HCT116 (cell line): ENCODE measurements around the gene GNG7. TPM values are rescaled to one million over a fixed set of nuclear protein-coding genes. Genes with fewer than 3 reads are reported as not detected.
A peak's percentile ranks its signal among the peaks of the same experiment; 100 is the strongest.

Experiments
- ATAC-seq: fragments of 200-7000 bp; cut with Tn5 transposase; 2 replicates; pipeline ENCODE4 v1.9.1; 2020; ENCODE audit warnings: mild to moderate bottlenecking, moderate library complexity
- BruUV-seq: library from RNA; stranded (reverse); fragments of 400-500 nt; replicated peaks from 2 replicates; lab custom pipeline; 2021; lab: Mats Ljungman, UMichigan
- CTCF ChIA-PET: fragments of 300-600 bp; sonication (Branson Sonifier 250); formaldehyde crosslinking; loops from one replicate; lab custom pipeline; 2021; ENCODE audit warnings: antibody characterized with exemption; lab: Charles Lee
- POLR2A ChIA-PET: fragments of 300-600, 350-600 bp; sonication (Branson Sonifier 250); formaldehyde crosslinking; loops from one replicate; lab custom pipeline; 2021; ENCODE audit warnings: antibody characterized with exemption; lab: Charles Lee
- RAD21 ChIA-PET, 2 experiments: fragments of 300-600 bp; sonication (Branson Sonifier 250); formaldehyde crosslinking; loops; one replicate each; lab custom pipeline; 2023; ENCODE audit warnings: low total read pairs in 2 of 2; ENCODE audit not compliant: uncharacterized antibody in 2 of 2, unreplicated experiment in 2 of 2, low non-redundant PET in 1 of 2; lab: Charles Lee
- DNase-seq: peaks from one replicate; pipeline ENCODE4 v3.0.0-alpha.2; 2010; ENCODE audit warnings: low read depth, low spot score
- H2AFZ ChIP-seq: fragments of 200-600 bp; shearing (Covaris generic), sonication (generic); 2 replicates; pipeline ENCODE4 v1.6.1; 2017; ENCODE audit warnings: low read depth, mixed run types, mixed read lengths, antibody characterized with exemption, low read length; ENCODE audit not compliant: poor library complexity, severe bottlenecking
- H3K27ac ChIP-seq: 2 replicates; pipeline ENCODE4 v1.5.1; 2012; ENCODE audit warnings: low read depth, low read length
- H3K27me3 ChIP-seq: fragments of 200-600 bp; sonication (generic); 2 replicates; pipeline ENCODE4 v1.6.1; 2016; ENCODE audit warnings: mixed run types, low read length, mixed read lengths; ENCODE audit not compliant: insufficient read depth
- H3K36me3 ChIP-seq, 2 experiments: fragments of 200-500 bp in 1 of 2; fragments of 200-600 bp in 1 of 2; sonication (Bioruptor generic) in 1 of 2; sonication (generic) in 1 of 2; 2 replicates each; pipeline versions ENCODE4 v1.5.1 to v1.6.1; 2014 to 2016; ENCODE audit warnings: low read length in 2 of 2, inconsistent platforms in 1 of 2, mixed read lengths in 1 of 2, mixed run types in 1 of 2; ENCODE audit not compliant: insufficient read depth in 2 of 2, control insufficient read depth in 1 of 2
- H3K4me1 ChIP-seq, 2 experiments: fragments of 200-600 bp in 1 of 2; sonication (generic) in 1 of 2; 2 replicates each; pipeline versions ENCODE4 v1.5.1 to v1.6.1; 2012 to 2017; ENCODE audit warnings: low read length in 2 of 2, inconsistent platforms in 1 of 2, mild to moderate bottlenecking in 1 of 2, mixed read lengths in 1 of 2, mixed run types in 1 of 2, moderate library complexity in 1 of 2; ENCODE audit not compliant: insufficient read depth in 2 of 2, control insufficient read depth in 1 of 2
- H3K4me2 ChIP-seq: fragments of 200-600 bp; sonication (generic); 2 replicates; pipeline ENCODE4 v1.6.1; 2017; ENCODE audit warnings: mixed run types, low read length, mixed read lengths
- H3K4me3 ChIP-seq, 2 experiments: fragments of 200-600 bp in 1 of 2; sonication (generic) in 1 of 2; replicated peaks in 1 of 2; 2 replicates each; pipeline ENCODE4 v1.5.1; 2011 to 2016; ENCODE audit warnings: low read length in 2 of 2, control low read depth in 1 of 2, low read depth in 1 of 2, mild to moderate bottlenecking in 1 of 2, mixed read lengths in 1 of 2, mixed run types in 1 of 2
- H3K79me2 ChIP-seq: fragments of 200-600 bp; sonication (generic); 2 replicates; pipeline ENCODE4 v1.6.1; 2017; ENCODE audit warnings: mild to moderate bottlenecking, mixed run types, low read length, moderate library complexity, mixed read lengths; ENCODE audit not compliant: insufficient read depth
- H3K9ac ChIP-seq: fragments of 200-600 bp; sonication (generic); 2 replicates; pipeline ENCODE4 v1.6.1; 2016; ENCODE audit warnings: low read length, mixed read lengths
- H3K9me2 ChIP-seq: fragments of 200-600 bp; sonication (generic), shearing (Covaris generic); 2 replicates; pipeline ENCODE4 v1.6.1; 2017; ENCODE audit warnings: mixed run types, mild to moderate bottlenecking, moderate library complexity; ENCODE audit not compliant: insufficient read depth
- H3K9me3 ChIP-seq, 2 experiments: fragments of 200-500 bp in 1 of 2; fragments of 200-600 bp in 1 of 2; sonication (Bioruptor generic) in 1 of 2; sonication (generic) in 1 of 2; 2 replicates each; pipeline ENCODE4 v1.6.1; 2014 to 2017; ENCODE audit warnings: low read length in 2 of 2, mixed read lengths in 2 of 2, inconsistent platforms in 1 of 2, low read depth in 1 of 2, mild to moderate bottlenecking in 1 of 2, mixed run types in 1 of 2, moderate library complexity in 1 of 2; ENCODE audit not compliant: control insufficient read depth in 1 of 2, insufficient read depth in 1 of 2
- H4K20me1 ChIP-seq: fragments of 200-600 bp; sonication (generic), shearing (Covaris generic); 2 replicates; pipeline ENCODE4 v1.6.1; 2017; ENCODE audit warnings: mixed run types, mild to moderate bottlenecking, moderate library complexity; ENCODE audit not compliant: insufficient read depth
- ELF1 ChIP-seq: IDR thresholded peaks from 2 replicates; pipeline ENCODE4 v1.6.1; 2012; ENCODE audit warnings: low read depth, borderline replicate concordance
- EZH2 ChIP-seq: fragments of 200-600 bp; sonication (generic); IDR thresholded peaks from 2 replicates; pipeline ENCODE4 v1.6.1; 2017; ENCODE audit warnings: antibody characterized with exemption, mixed run types
- FOSL1 ChIP-seq: IDR thresholded peaks from 2 replicates; pipeline ENCODE4 v1.6.1; 2012; ENCODE audit warnings: low read depth
- POLR2A ChIP-seq: IDR thresholded peaks from 2 replicates; pipeline ENCODE4 v1.7.0; 2011; ENCODE audit warnings: borderline replicate concordance; ENCODE audit not compliant: insufficient read depth, insufficient read length; ENCODE audit errors: extremely low read depth
- POLR2AphosphoS5 ChIP-seq: IDR thresholded peaks from 2 replicates; pipeline ENCODE4 v1.6.1; 2011; ENCODE audit warnings: mild to moderate bottlenecking, low read depth, low read length, moderate library complexity
- RAD21 ChIP-seq: IDR thresholded peaks from 2 replicates; pipeline ENCODE4 v1.6.1; 2012; ENCODE audit warnings: low read depth, mild to moderate bottlenecking
- REST ChIP-seq: IDR thresholded peaks from 2 replicates; pipeline ENCODE4 v1.6.1; 2012; ENCODE audit warnings: low read depth
- SIN3A ChIP-seq: IDR thresholded peaks from 2 replicates; pipeline ENCODE4 v1.6.1; 2012; ENCODE audit warnings: low read depth
- SP1 ChIP-seq: IDR thresholded peaks from 2 replicates; pipeline ENCODE4 v1.6.1; 2012; ENCODE audit warnings: low read depth
- TCF7L2 ChIP-seq: IDR thresholded peaks from 2 replicates; pipeline ENCODE4 v1.7.0; 2011; ENCODE audit warnings: borderline replicate concordance, inconsistent platforms; ENCODE audit not compliant: insufficient read depth, insufficient read length; ENCODE audit errors: extremely low read depth
- ZFX ChIP-seq: fragments of 450-650 bp; IDR thresholded peaks from 2 replicates; pipeline ENCODE4 v1.6.1; 2017
- ZNF274 ChIP-seq: fragments of 200-500 bp; sonication (Bioruptor generic); IDR thresholded peaks from 2 replicates; pipeline ENCODE4 v1.6.1; 2014; ENCODE audit warnings: mild to moderate bottlenecking, low read depth, low read length, inconsistent platforms
- intact Hi-C: fragments of 100-400 bp; cut with micrococcal nuclease; formaldehyde crosslinking; loops from 2 replicates; pipeline ENCODE4 v1.10.0; 2022
- total RNA-seq: library from RNA; stranded (reverse); gene quantifications from one replicate; pipeline ENCODE4 v1.2.1, GENCODE V29; 2021; ENCODE audit not compliant: unreplicated experiment
- TF ChIP-seq, protein P1 (sequence below): IDR thresholded peaks from 2 replicates; pipeline ENCODE4 v1.6.1; 2012
- TF ChIP-seq, protein P2 (sequence below), 3 experiments: fragments of 200-600 bp in 1 of 3; sonication (generic) in 1 of 3; IDR thresholded peaks in 2 of 3; conservative IDR thresholded peaks in 1 of 3; 2 replicates each; pipeline ENCODE4 v1.5.1; 2012 to 2017; ENCODE audit warnings: low read depth in 2 of 3, low read length in 2 of 3, antibody characterized with exemption in 1 of 3, borderline replicate concordance in 1 of 3, control low read depth in 1 of 3, mild to moderate bottlenecking in 1 of 3, mixed read lengths in 1 of 3, mixed run types in 1 of 3, moderate library complexity in 1 of 3; ENCODE audit not compliant: insufficient read depth in 1 of 3

GNG7 gene
- total RNA-seq, 1 experiment from 2014 or later: 11.3 TPM

DNA sequence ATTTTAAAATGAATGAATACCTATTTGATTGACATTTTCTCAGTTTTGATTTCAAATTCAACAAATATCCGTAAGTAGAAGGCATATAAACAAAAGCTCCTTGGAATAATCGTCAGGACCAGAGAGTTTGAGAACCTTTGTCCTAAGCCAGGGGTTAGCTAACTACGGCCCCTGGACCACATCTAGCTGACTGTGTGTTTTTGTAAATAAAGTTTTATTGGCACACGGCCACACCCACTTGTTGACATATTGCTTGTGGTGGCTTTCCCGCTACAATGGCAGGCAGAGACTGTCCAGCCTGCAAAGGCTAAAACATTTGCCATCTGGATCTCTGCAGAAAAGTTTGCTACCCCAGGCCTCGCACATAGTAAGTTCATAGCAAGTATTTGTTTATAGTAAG lies 83.4 kb downstream of the GNG7 start:
- no TSS peak for BruUV-seq
- no peak overlapping the region for H2AFZ ChIP-seq
- peak overlapping the region; percentile 71 for H3K4me2 ChIP-seq
- ChIA-PET POLR2A (interaction anchor here (1.3 to 3.4 kb wide), 2 partner anchors 8 to 143 kb away, joined by 4 to 22 read pairs; partner anchors contain the start of gene GADD45B), CTCF (interaction anchor here (1.3 to 2.0 kb wide), 4 partner anchors 8 to 40 kb away, joined by 3 to 8 read pairs (median 6); no protein-coding TSS in a partner anchor), RAD21 (interaction anchor here in 1 of 2 experiments (1.4 kb wide), 1 partner anchor 18 kb away, joined by 4 read pairs; no protein-coding TSS in a partner anchor)
- DNase-seq (no peak), ATAC-seq (no peak)
- H3K9me3 ChIP-seq: no peaks in the 10 kb centered on the region
- no peaks in the 10 kb centered on the region for H4K20me1 ChIP-seq
- peak overlapping the region; percentile 52 for H3K9ac ChIP-seq
- intact Hi-C loops: loop anchor here (10.0 kb wide), 1 partner anchor 464 kb away; the partner anchor contains the start of gene AP3D1
- H3K27ac ChIP-seq: peak overlapping the region; percentile 20
- H3K4me1 ChIP-seq: peaks cover 39 to 49% of the 10 kb centered on the region in 2 experiments
- no peaks in the 10 kb centered on the region for H3K79me2 ChIP-seq
- no peaks in the 10 kb centered on the region for H3K9me2 ChIP-seq
- no peaks in the 10 kb centered on the region for H3K36me3 ChIP-seq
- no peak for TF ChIP-seq ZFX
- no peak for TF ChIP-seq POLR2A
- TF ChIP-seq EZH2: no peak
- no peak for TF ChIP-seq FOSL1
- TF ChIP-seq, all 23 proteins: peak for 0
- Histone ChIP-seq H3K27me3 (no peaks in the 10 kb centered on the region), H3K4me3 (peak overlapping the region in 1 of 2 experiments; percentile 16; a peak in 1 of 4 replicates)

- H3K9me2 ChIP-seq: no peaks in the 10 kb centered on the region
- CTCF ChIA-PET: interaction anchor here (0.7 to 2.0 kb wide), 4 partner anchors 9 to 143 kb away, joined by 3 to 6 read pairs (median 4); partner anchors contain the start of gene GADD45B
- TF ChIP-seq, protein P1, sequence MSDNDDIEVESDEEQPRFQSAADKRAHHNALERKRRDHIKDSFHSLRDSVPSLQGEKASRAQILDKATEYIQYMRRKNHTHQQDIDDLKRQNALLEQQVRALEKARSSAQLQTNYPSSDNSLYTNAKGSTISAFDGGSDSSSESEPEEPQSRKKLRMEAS: peak; percentile 54
- peak; percentile 51 for TF ChIP-seq SP1
- no peak for TF ChIP-seq REST
- TF ChIP-seq RAD21: no peak
- TF ChIP-seq, protein P2, sequence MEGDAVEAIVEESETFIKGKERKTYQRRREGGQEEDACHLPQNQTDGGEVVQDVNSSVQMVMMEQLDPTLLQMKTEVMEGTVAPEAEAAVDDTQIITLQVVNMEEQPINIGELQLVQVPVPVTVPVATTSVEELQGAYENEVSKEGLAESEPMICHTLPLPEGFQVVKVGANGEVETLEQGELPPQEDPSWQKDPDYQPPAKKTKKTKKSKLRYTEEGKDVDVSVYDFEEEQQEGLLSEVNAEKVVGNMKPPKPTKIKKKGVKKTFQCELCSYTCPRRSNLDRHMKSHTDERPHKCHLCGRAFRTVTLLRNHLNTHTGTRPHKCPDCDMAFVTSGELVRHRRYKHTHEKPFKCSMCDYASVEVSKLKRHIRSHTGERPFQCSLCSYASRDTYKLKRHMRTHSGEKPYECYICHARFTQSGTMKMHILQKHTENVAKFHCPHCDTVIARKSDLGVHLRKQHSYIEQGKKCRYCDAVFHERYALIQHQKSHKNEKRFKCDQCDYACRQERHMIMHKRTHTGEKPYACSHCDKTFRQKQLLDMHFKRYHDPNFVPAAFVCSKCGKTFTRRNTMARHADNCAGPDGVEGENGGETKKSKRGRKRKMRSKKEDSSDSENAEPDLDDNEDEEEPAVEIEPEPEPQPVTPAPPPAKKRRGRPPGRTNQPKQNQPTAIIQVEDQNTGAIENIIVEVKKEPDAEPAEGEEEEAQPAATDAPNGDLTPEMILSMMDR (IDR thresholded peaks at IDR 0.05 in 2 of 3, conservative IDR thresholded peaks at IDR 0.05 in 1 of 3; ENCODE audit: borderline replicate concordance in 1 of 3, insufficient read depth in 1 of 3, low read depth in 2 of 3, low read length in 2 of 3): no peak
- TF ChIP-seq FOSL1: no peak; the same call in 1 of the 2 replicates
- no peak for TF ChIP-seq POLR2AphosphoS5
- TF ChIP-seq TCF7L2: no peak
- TF ChIP-seq ELF1: no peak
- no peak for TF ChIP-seq ZNF274
- TF ChIP-seq SIN3A: no peak
These were observed 83.9 kb downstream of the GNG7 start for GRCh38 chr19:2618611-2619010.

More at GRCh38 chr19:2618611-2619010, 83.9 kb downstream of the GNG7 start:
- Histone ChIP-seq H3K27ac (peak overlapping the region; percentile 20), H2AFZ (peak overlapping the region; percentile 24), H3K27me3 (no peaks in the 10 kb centered on the region), H3K4me3 (peak overlapping the region in 1 of 2 experiments; percentile 16; a peak in 1 of 4 replicates), H3K79me2 (no peaks in the 10 kb centered on the region), H3K36me3 (no peaks in the 10 kb centered on the region), H3K4me2 (peak overlapping the region; percentile 71), H3K9me3 (no peaks in the 10 kb centered on the region), H4K20me1 (no peaks in the 10 kb centered on the region), H3K4me1 (peaks cover 38 to 50% of the 10 kb centered on the region in 2 experiments), H3K9ac (peak overlapping the region; percentile 52)
- ATAC-seq (peak; percentile 74), DNase-seq (peak; percentile 62)
- ChIA-PET POLR2A (interaction anchor here (0.6 to 3.4 kb wide), 4 partner anchors 9 to 233 kb away, joined by 4 to 22 read pairs (median 5); partner anchors contain the start of gene GADD45B), RAD21 (interaction anchor here (0.9 to 1.4 kb wide), 1 partner anchor 18 kb away, joined by 4 read pairs; no protein-coding TSS in a partner anchor)
- intact Hi-C loops: loop anchor here (10.0 kb wide), 1 partner anchor 464 kb away; the partner anchor contains the start of gene AP3D1
- BruUV-seq: no TSS peak
